GM18505 (cell line): Measurements from ENCODE around the gene THSD4.
"Not testable (repeated sequence)": the region's sequence is repeated elsewhere in the genome, so short reads cannot be mapped to it uniquely, and the experiment has no call there.

ENCODE experiments used
- ATAC-seq: cut with Tn5 transposase; IDR thresholded peaks from one replicate; pipeline ENCODE4 v1.9.1; 2021; ENCODE audit not compliant: unreplicated experiment
- POLR2A ChIP-seq: IDR thresholded peaks from 4 replicates; pipeline ENCODE4 v1.6.1; 2011; ENCODE audit warnings: borderline replicate concordance; ENCODE audit not compliant: insufficient read depth, insufficient read length; ENCODE audit errors: extremely low read depth

Gene THSD4

DNA sequence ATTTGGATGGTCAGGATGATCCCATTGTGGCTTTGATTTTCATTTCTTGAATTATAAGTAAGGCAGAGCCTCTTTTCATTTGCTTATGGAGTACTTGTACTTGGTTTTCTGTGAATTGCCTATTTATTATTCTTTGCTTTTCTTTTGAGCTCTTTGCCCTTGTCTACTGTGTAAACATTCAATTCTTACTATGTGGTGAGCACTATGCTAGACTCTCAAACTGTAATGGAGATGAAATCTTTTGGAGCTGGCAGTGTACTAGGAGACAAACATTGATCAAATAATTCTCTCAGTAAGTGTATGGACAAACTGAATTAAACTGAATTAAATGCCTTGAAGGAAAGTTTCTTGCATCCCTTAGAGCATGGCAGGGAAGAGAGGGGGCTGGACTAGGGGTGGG lies 608.1 kb downstream of the THSD4 start:
- ATAC-seq: no peak
- no peak for TF ChIP-seq POLR2A

DNA sequence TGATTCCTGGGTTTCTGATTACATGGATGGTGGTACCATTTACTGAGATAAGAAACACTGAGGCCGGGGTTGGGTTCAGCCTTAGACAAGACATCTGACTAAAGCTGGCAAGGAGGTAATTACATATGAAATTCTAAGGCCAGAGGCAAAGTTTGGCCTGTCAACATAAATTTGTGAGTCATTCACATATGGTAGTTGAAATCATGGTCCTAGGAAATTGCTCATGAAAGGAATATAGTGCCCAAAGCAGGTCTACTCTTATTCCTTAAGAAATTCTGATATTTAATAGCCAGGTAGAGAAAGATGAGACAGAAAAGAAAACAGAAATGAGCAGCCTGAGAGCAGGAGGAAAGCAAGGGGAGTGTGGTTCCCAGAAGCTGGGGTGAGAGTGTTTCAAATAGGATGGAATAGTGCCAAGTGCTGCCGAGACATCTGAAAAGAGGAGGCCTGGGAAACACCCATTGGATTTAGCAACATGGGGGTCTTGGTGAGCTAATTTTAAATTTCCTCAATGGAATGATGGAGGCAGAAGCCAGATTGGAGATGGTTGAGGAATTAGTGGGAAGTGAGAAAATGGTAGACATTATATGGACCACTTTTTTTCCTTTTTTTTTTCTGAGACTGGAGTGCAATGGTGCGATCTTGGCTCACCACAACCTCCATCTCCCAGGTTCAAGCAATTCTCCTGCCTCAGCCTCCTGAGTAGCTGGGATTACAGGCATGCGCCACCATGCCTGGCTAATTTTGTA lies 610.1 kb downstream of the THSD4 start:
- not testable (repeated sequence) for ATAC-seq

DNA sequence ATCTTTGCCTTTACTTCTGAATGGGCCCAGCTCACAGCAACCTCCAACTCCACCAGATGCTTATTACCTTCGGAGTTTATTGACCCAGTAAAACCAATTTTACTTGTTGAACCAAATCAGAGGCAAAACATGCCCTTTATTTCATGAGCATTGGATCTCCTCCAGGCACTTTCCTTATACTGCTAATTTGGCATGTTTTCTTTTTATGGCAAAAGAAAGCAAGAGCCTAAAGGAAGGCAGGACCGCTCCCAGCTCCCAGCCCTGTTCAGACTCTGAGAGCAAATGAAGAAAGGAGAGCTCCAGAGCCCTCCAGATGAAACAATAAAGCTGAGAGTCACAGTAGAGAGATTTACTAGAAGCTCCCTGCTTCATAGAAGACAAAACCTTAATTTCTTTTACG lies 613.6 kb downstream of the THSD4 start:
- no peak for ATAC-seq
- TF ChIP-seq POLR2A: no peak

DNA sequence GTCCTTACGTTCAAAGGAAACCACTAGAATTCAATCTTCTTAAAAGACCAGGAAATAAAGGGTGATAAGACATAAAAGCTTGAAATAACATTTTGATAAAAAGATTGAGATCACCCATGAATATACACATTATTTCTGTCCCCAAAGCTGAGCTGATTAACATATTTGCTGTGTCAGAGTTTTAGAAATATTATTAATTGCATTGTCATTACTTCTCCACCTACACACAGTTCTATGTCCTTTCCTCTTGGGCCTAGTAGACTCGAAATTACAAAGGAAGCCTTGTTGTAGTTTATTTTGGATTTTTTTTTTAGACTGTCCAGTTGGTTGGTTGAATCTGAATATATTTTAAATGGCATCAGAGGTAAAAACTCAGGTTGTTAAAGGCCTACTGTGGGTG lies 614.0 kb downstream of the THSD4 start:
- no peak for ATAC-seq
- TF ChIP-seq POLR2A: no peak

DNA sequence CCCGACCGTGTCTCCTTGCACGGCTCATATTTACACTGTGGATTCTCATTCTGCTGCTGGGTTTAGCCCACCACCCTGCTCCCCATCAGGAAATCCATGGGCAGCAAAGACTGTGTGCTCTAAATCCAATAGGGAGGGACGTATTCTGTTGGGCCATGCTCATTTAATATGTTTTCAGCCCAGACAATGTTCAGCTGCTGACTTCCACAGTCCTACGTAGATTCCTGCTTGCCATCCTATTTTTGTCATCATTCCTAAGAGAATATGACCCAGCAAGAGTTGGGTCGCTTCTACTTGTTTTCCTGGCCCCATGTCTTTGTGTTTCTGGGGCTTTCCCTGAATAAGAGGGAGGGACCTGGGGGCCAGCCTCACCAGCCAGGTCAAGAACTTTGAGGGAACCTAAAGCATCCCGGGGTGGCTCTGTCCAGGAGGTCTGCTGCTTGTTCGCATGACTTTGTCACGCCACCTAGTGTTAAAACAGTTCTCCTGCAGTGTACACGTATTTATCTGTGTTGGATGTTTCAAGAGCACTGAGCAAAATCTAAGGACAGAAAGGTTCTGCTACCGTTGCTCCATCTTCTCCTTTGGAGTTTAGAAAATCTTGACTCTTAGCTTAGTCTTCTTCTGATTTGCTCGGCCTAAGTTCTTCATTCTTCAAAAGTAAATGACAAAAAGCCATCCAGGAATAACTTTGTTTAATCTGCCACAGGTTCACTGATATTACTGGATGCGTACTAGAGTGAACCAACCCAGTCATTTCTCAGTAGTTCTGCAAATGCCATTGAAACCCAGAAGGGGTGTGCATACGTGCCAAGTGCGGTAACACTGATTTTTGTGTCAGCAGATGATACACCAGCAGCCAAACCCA lies 615.2 kb downstream of the THSD4 start:
- ATAC-seq: no peak
- TF ChIP-seq POLR2A: no peak

DNA sequence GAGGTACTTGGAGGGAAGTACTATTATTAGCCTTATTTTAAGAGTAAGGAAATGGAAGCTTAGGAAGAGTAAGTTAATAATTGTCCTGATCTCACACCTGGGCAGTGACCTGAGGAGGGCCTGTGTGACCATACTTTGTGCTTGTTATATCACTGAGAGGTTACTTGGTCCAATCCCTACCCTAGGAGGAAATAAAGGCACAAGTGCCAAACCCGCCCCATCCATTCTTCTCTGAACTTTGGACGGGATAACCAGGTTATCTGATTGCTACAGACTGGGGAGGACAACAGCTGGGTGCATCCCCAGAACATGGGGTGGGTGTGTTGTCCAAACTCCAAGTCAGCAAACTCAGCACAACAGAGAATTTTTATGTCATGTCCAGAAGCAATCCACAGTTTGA lies 617.4 kb downstream of the THSD4 start:
- ATAC-seq: no peak

DNA sequence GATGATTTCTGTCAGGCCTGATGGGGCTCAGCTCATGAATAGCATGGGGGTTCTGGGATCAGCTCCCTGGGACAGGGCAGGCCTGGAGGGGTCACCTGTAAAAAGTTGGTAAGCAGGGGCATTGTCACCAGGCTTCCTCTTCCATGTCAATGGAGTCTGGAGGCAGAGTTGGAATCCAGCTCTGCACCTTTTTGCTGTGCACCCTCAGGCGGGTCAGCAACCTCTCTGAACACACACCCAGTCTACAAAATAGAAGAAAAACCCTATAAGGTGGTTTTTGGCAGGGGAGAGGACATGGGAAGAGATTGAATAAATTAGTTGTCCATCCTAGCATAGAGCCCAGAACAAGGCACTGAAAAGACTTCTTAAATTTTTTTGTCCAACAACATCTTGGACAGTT lies 617.9 kb downstream of the THSD4 start:
- ATAC-seq: no peak
- TF ChIP-seq POLR2A: no peak

More for the DNA sequence above, 617.4 kb downstream of the THSD4 start:
- no peak for TF ChIP-seq POLR2A

DNA sequence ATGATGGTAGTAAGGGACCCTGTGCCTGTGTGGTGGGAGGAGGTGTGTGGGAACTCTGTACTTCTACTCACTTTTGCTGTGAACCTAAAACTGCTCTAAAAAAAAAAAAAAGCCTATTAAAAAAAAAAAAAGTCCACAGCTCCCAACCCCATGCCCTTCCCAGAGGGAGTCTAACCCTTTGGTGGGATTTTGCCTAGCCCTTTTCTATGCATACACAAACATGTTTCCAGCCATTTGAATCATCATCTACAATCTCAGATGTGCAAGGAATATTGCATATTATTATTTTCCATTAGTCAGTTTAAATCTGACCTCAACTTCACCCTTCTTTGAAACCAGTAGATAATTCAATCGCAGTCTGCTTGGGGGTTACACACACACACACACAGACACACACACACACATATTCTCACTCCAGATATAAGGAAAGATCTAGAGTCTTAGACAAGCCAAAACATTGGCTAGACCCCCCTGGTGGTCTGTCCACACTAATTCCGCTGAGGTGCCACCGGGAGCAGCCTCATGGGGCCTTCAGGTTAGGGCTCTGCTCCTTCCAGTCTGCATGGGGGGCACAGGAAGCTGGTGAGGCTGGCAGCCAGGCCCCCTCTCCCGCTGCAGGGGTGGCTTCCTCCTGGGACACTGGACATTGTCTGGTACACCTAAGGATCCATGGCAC lies 619.6 kb downstream of the THSD4 start:
- ATAC-seq: no peak
- no peak for TF ChIP-seq POLR2A

DNA sequence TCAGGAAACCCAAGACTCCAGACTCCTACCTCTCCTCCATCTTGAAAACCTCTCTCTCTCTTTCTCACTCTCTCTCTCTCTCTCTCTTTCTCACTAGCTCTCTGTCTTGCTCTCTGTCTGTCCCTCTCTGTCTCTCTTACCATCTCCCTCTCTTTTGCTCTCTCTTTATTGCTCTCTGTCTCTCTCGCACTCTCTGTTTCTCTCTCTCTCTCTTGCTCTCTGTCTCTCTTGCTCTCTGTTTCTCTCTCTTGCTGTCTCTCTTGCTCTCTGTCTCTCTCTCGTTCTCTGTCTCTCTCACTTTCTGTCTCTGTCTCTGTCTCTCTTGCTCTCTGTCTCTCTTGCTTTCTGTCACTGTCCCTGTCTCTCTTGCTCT lies 620.1 kb downstream of the THSD4 start:
- no peak for ATAC-seq

DNA sequence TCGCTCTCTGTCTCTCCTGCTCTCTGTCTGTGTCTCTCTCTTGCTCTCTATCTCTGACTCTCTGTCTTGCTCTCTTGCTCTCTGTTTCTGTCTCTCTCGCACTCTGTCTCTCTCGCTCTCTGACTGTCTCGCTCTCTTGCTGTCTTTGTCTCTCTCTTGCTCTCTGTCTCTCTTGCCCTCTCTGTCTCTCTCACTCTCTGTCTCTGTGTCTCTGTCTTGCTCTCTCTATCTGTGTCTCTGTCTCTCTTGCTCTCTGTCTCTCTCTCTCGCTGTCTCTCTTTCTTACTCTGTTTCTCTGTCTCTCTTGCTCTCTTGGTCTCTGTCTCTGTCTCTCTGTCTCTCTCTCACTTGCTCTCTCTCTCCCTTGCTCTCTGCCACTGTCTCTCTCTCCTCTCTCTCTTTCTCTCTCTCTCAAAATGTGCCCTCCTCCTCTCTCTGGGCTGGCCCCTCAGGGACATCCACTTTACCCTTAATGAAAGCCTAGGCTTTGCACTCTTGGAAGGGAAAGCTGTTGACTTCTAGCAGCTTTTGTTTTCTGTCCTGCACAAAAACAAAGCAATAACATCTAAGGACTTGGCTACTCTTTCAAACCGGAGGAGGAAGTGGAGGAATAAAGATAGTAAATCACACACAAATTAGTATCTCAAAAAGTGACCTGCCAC lies 621.1 kb downstream of the THSD4 start:
- no peak for TF ChIP-seq POLR2A
- ATAC-seq: no peak

More for the DNA sequence above, 620.1 kb downstream of the THSD4 start:
- TF ChIP-seq POLR2A: no peak

DNA sequence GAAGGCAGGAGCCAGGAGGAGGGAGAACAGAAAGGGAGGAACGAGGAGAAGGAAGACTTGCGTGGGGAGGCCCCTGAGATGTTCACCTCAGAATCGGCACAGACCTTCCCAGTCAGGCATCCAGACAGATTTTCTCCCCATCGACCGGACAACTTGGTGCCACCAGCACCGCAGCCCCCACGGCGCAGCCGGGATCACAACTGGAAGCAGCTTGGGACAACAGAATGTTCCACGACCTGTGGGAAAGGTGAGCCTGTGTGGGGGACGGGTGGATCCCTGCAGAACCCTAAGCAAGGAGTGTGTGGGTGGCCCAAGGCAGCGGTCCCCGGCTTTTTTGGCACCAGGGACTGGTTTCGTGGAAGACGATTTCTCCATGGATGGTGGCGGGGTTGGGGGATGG lies 622.5 kb downstream of the THSD4 start:
- no peak for ATAC-seq
- TF ChIP-seq POLR2A: no peak

DNA sequence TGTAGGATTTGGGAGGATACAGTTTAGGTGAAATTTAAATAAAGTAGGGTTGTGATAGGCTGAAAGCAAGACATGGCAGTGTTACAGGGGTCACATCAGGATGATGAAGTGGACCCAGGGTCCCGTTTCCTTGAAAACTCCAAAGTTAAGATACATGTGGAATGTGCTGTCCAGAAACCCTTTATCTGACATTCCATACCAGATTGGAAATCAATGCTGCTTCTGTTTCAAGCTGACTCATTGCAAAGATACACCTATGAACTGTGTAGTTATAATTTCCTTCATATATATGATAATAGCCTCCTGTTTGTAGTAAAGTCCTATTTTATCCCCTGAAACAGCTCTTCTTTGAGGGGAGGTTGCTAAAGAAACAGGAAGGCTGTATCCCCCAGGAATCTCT lies 624.1 kb downstream of the THSD4 start:
- ATAC-seq: no peak
- no peak for TF ChIP-seq POLR2A

DNA sequence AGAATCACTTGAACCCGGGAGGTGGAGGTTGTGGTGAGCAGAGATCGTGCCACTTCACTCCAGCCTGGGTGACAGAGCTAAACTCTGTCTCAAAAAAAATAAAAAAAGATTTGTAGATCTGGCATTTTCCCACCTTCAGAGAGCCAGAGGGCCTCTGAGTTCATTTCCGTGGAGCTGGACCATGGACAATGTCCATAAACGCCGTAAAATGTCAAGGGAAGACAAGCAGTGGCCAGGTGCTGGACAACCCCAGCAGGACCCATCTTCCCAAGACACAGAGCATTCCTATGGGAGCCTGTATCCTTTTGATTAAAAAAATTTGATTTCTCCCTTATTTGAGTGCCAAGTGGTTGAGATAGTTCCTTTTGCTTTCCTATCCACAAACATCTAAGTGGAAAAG lies 627.7 kb downstream of the THSD4 start:
- TF ChIP-seq POLR2A: no peak
- ATAC-seq: no peak
